ENCODE results near the gene FXR1. TPM values are rescaled to one million over a fixed set of nuclear protein-coding genes. Genes with fewer than 3 reads are reported as not detected.
"Not testable (repeated sequence)": the region's sequence is repeated elsewhere in the genome, so short reads cannot be mapped to it uniquely, and the experiment has no call there.

The FXR1 gene
- polyA plus RNA-seq, 4 donors = 42.7 to 143 (median 51.1) TPM

- DNase-seq; H3K36me3 ChIP-seq (ENCODE audit: control insufficient read depth in 3 of 3, insufficient read depth in 2 of 3, low read depth in 1 of 3, low read length in 3 of 3); H3K9me3 ChIP-seq (ENCODE audit: control insufficient read depth in 2 of 2, insufficient read depth in 1 of 2, low read depth in 1 of 2, low read length in 1 of 2); FAIRE-seq; H3K4me3 ChIP-seq (ENCODE audit: low read depth in 1 of 3, low read length in 3 of 3); H3K4me1 ChIP-seq (ENCODE audit: control insufficient read depth in 3 of 3, insufficient read depth in 2 of 3, low read depth in 1 of 3, low read length in 2 of 3); H3K27ac ChIP-seq (ENCODE audit: low read depth in 1 of 3, low read length in 2 of 3); H3K27me3 ChIP-seq (ENCODE audit: control insufficient read depth in 3 of 3, insufficient read depth in 3 of 3, low read length in 3 of 3): not testable (repeated sequence)
- 9 to 37% (median 27%) methylated on average over 2 of the region's 2 CpGs for WGBS, 3 donors
Measured at GRCh38 chr3:181003469-181003868, 91.0 kb downstream of the FXR1 start.

- DNase-seq (no peak), FAIRE-seq (no peak)
- H3K9me3 ChIP-seq (ENCODE audit: control insufficient read depth in 2 of 2, insufficient read depth in 1 of 2, low read depth in 1 of 2, low read length in 1 of 2) = no peaks in the 10 kb centered on the region
- H3K27me3 ChIP-seq (ENCODE audit: control insufficient read depth in 3 of 3, insufficient read depth in 3 of 3, low read length in 3 of 3) = no peaks in the 10 kb centered on the region
- H3K27ac ChIP-seq (ENCODE audit: low read depth in 1 of 3, low read length in 2 of 3) = no peak overlapping the region
- H3K4me3 ChIP-seq (ENCODE audit: low read depth in 1 of 3, low read length in 3 of 3) = no peak overlapping the region
- no peaks in the 10 kb centered on the region for H3K4me1 ChIP-seq (ENCODE audit: control insufficient read depth in 3 of 3, insufficient read depth in 2 of 3, low read depth in 1 of 3, low read length in 2 of 3)
- 84 to 91% (median 87%) methylated on average over 7 of the region's 7 CpGs for WGBS, 3 donors
- no peaks in the 10 kb centered on the region for H3K36me3 ChIP-seq (ENCODE audit: control insufficient read depth in 3 of 3, insufficient read depth in 2 of 3, low read depth in 1 of 3, low read length in 3 of 3)
Measured at GRCh38 chr3:181006541-181006940, 94.1 kb downstream of the FXR1 start.

GRCh38 chr3:181007262-181007661 lies 94.8 kb downstream of the FXR1 start:
- no peak overlapping the region for H3K4me3 ChIP-seq (ENCODE audit: low read depth in 1 of 3, low read length in 3 of 3)

GRCh38 chr3:181008796-181009195 lies 96.3 kb downstream of the FXR1 start:
- WGBS, 3 donors = 64 to 81% (median 76%) methylated on average over 1 of the region's 1 CpG
- H3K27ac ChIP-seq (ENCODE audit: low read depth in 1 of 3, low read length in 2 of 3) = no peak overlapping the region
- H3K27me3 ChIP-seq (ENCODE audit: control insufficient read depth in 3 of 3, insufficient read depth in 3 of 3, low read length in 3 of 3) = no peaks in the 10 kb centered on the region
- FAIRE-seq (no peak), DNase-seq (no peak)
- no peaks in the 10 kb centered on the region for H3K4me1 ChIP-seq (ENCODE audit: control insufficient read depth in 3 of 3, insufficient read depth in 2 of 3, low read depth in 1 of 3, low read length in 2 of 3)
- no peak overlapping the region for H3K4me3 ChIP-seq (ENCODE audit: low read depth in 1 of 3, low read length in 3 of 3)
- H3K36me3 ChIP-seq (ENCODE audit: control insufficient read depth in 3 of 3, insufficient read depth in 2 of 3, low read depth in 1 of 3, low read length in 3 of 3) = no peaks in the 10 kb centered on the region
- H3K9me3 ChIP-seq (ENCODE audit: control insufficient read depth in 2 of 2, insufficient read depth in 1 of 2, low read depth in 1 of 2, low read length in 1 of 2) = no peaks in the 10 kb centered on the region

More at GRCh38 chr3:181007262-181007661, 94.8 kb downstream of the FXR1 start:
- H3K27ac ChIP-seq (ENCODE audit: low read depth in 1 of 3, low read length in 2 of 3) = no peak overlapping the region
- no peak for FAIRE-seq
- H3K27me3 ChIP-seq (ENCODE audit: control insufficient read depth in 3 of 3, insufficient read depth in 3 of 3, low read length in 3 of 3) = no peaks in the 10 kb centered on the region
- no peak for DNase-seq
- no peaks in the 10 kb centered on the region for H3K36me3 ChIP-seq (ENCODE audit: control insufficient read depth in 3 of 3, insufficient read depth in 2 of 3, low read depth in 1 of 3, low read length in 3 of 3)
- WGBS, 3 donors = 79 to 94% (median 91%) methylated on average over 3 of the region's 3 CpGs
- no peaks in the 10 kb centered on the region for H3K4me1 ChIP-seq (ENCODE audit: control insufficient read depth in 3 of 3, insufficient read depth in 2 of 3, low read depth in 1 of 3, low read length in 2 of 3)
- no peaks in the 10 kb centered on the region for H3K9me3 ChIP-seq (ENCODE audit: control insufficient read depth in 2 of 2, insufficient read depth in 1 of 2, low read depth in 1 of 2, low read length in 1 of 2)

- Histone ChIP-seq H3K27ac (ENCODE audit: low read depth in 1 of 3, low read length in 2 of 3) (no peak overlapping the region), H3K9me3 (ENCODE audit: control insufficient read depth in 2 of 2, insufficient read depth in 1 of 2, low read depth in 1 of 2, low read length in 1 of 2) (no peaks in the 10 kb centered on the region)
Measured at GRCh38 chr3:181009225-181009624, 96.8 kb downstream of the FXR1 start.

GRCh38 chr3:181017690-181018089 lies 105.2 kb downstream of the FXR1 start:
- no peaks in the 10 kb centered on the region for H3K36me3 ChIP-seq (ENCODE audit: control insufficient read depth in 3 of 3, insufficient read depth in 2 of 3, low read depth in 1 of 3, low read length in 3 of 3)
- no peak for FAIRE-seq
- H3K9me3 ChIP-seq (ENCODE audit: control insufficient read depth in 2 of 2, insufficient read depth in 1 of 2, low read depth in 1 of 2, low read length in 1 of 2) = peaks cover 0 to 4% of the 10 kb centered on the region in 2 donors

More at GRCh38 chr3:181009225-181009624, 96.8 kb downstream of the FXR1 start:
- Histone ChIP-seq H3K36me3 (ENCODE audit: control insufficient read depth in 3 of 3, insufficient read depth in 2 of 3, low read depth in 1 of 3, low read length in 3 of 3) (no peaks in the 10 kb centered on the region), H3K27me3 (ENCODE audit: control insufficient read depth in 3 of 3, insufficient read depth in 3 of 3, low read length in 3 of 3) (no peaks in the 10 kb centered on the region), H3K4me1 (ENCODE audit: control insufficient read depth in 3 of 3, insufficient read depth in 2 of 3, low read depth in 1 of 3, low read length in 2 of 3) (no peaks in the 10 kb centered on the region), H3K4me3 (ENCODE audit: low read depth in 1 of 3, low read length in 3 of 3) (no peak overlapping the region)
- FAIRE-seq (no peak), DNase-seq (no peak)
- 52 to 70% (median 62%) methylated on average over 5 of the region's 5 CpGs for WGBS, 3 donors

GRCh38 chr3:181025204-181025603 lies 112.7 kb downstream of the FXR1 start:
- H3K36me3 ChIP-seq (ENCODE audit: control insufficient read depth in 3 of 3, insufficient read depth in 2 of 3, low read depth in 1 of 3, low read length in 3 of 3) = no peaks in the 10 kb centered on the region
- H3K27ac ChIP-seq (ENCODE audit: low read depth in 1 of 3, low read length in 2 of 3) = no peak overlapping the region
- DNase-seq = no peak
- no peaks in the 10 kb centered on the region for H3K4me1 ChIP-seq (ENCODE audit: control insufficient read depth in 3 of 3, insufficient read depth in 2 of 3, low read depth in 1 of 3, low read length in 2 of 3)
- FAIRE-seq = no peak
- H3K27me3 ChIP-seq (ENCODE audit: control insufficient read depth in 3 of 3, insufficient read depth in 3 of 3, low read length in 3 of 3) = no peaks in the 10 kb centered on the region
- no peak overlapping the region for H3K4me3 ChIP-seq (ENCODE audit: low read depth in 1 of 3, low read length in 3 of 3)
- H3K9me3 ChIP-seq (ENCODE audit: control insufficient read depth in 2 of 2, insufficient read depth in 1 of 2, low read depth in 1 of 2, low read length in 1 of 2) = peaks cover 0 to 5% of the 10 kb centered on the region in 2 donors

More at GRCh38 chr3:181017690-181018089, 105.2 kb downstream of the FXR1 start:
- 27 to 53% (median 46%) methylated on average over 2 of the region's 2 CpGs for WGBS, 3 donors
- Histone ChIP-seq H3K27me3 (ENCODE audit: control insufficient read depth in 3 of 3, insufficient read depth in 3 of 3, low read length in 3 of 3) (no peaks in the 10 kb centered on the region), H3K4me1 (ENCODE audit: control insufficient read depth in 3 of 3, insufficient read depth in 2 of 3, low read depth in 1 of 3, low read length in 2 of 3) (no peaks in the 10 kb centered on the region), H3K27ac (ENCODE audit: low read depth in 1 of 3, low read length in 2 of 3) (no peak overlapping the region), H3K4me3 (ENCODE audit: low read depth in 1 of 3, low read length in 3 of 3) (no peak overlapping the region)
- no peak for DNase-seq

GRCh38 chr3:181030948-181031347 lies 118.5 kb downstream of the FXR1 start:
- Histone ChIP-seq H3K27me3 (ENCODE audit: control insufficient read depth in 3 of 3, insufficient read depth in 3 of 3, low read length in 3 of 3) (no peaks in the 10 kb centered on the region), H3K36me3 (ENCODE audit: control insufficient read depth in 3 of 3, insufficient read depth in 2 of 3, low read depth in 1 of 3, low read length in 3 of 3) (no peaks in the 10 kb centered on the region), H3K9me3 (ENCODE audit: control insufficient read depth in 2 of 2, insufficient read depth in 1 of 2, low read depth in 1 of 2, low read length in 1 of 2) (no peaks in the 10 kb centered on the region), H3K4me1 (ENCODE audit: control insufficient read depth in 3 of 3, insufficient read depth in 2 of 3, low read depth in 1 of 3, low read length in 2 of 3) (no peaks in the 10 kb centered on the region), H3K4me3 (ENCODE audit: low read depth in 1 of 3, low read length in 3 of 3) (no peak overlapping the region), H3K27ac (ENCODE audit: low read depth in 1 of 3, low read length in 2 of 3) (no peak overlapping the region)
- FAIRE-seq (no peak), DNase-seq (no peak)
